Liver (tissue), 9 donors: Measurements from ENCODE around the gene SLC4A11. TPM values are rescaled to one million over a fixed set of nuclear protein-coding genes. Genes with fewer than 3 reads are reported as not detected.

ENCODE experiments used
- DNase-seq: peaks from one replicate; pipeline ENCODE4 v3.0.0-alpha.2; 2017; ENCODE audit warnings: low spot score
- H3K27ac ChIP-seq, 2 donors: one replicate each; pipeline ENCODE4 v1.7.0; 2013; ENCODE audit warnings: inconsistent platforms in 2 of 2, low read length in 2 of 2, control low read depth in 1 of 2, low read depth in 1 of 2, mild to moderate bottlenecking in 1 of 2
- H3K27me3 ChIP-seq, 4 donors: one replicate each; pipeline versions ENCODE4 v1.6.1 to v1.7.0; 2013; ENCODE audit warnings: low read length in 3 of 4, inconsistent platforms in 1 of 4, mild to moderate bottlenecking in 1 of 4, moderate library complexity in 1 of 4; ENCODE audit not compliant: control insufficient read depth in 4 of 4, insufficient read depth in 4 of 4
- H3K36me3 ChIP-seq, 4 donors: one replicate each; pipeline versions ENCODE4 v1.6.1 to v1.7.0; 2013; ENCODE audit warnings: low read length in 3 of 4, mild to moderate bottlenecking in 3 of 4, low read depth in 1 of 4, moderate library complexity in 1 of 4; ENCODE audit not compliant: control insufficient read depth in 4 of 4, insufficient read depth in 3 of 4
- H3K4me1 ChIP-seq, 4 donors: one replicate each; pipeline versions ENCODE4 v1.6.1 to v1.7.0; 2013; ENCODE audit warnings: low read length in 3 of 4, mild to moderate bottlenecking in 3 of 4, moderate library complexity in 1 of 4; ENCODE audit not compliant: control insufficient read depth in 4 of 4, insufficient read depth in 4 of 4
- H3K4me3 ChIP-seq, 3 donors: one replicate each; pipeline versions ENCODE4 v1.6.1 to v1.7.0; 2013; ENCODE audit warnings: low read length in 3 of 3, control low read depth in 1 of 3, low read depth in 1 of 3, mild to moderate bottlenecking in 1 of 3
- H3K9ac ChIP-seq, 2 donors: one replicate each; pipeline ENCODE4 v1.7.0; 2013; ENCODE audit warnings: low read length in 2 of 2, mild to moderate bottlenecking in 2 of 2, moderate library complexity in 2 of 2, control low read depth in 1 of 2, low read depth in 1 of 2
- H3K9me3 ChIP-seq, 4 donors: one replicate each; pipeline versions ENCODE4 v1.6.1 to v1.7.0; 2013; ENCODE audit warnings: low read length in 3 of 4; ENCODE audit not compliant: control insufficient read depth in 4 of 4
- ATF3 ChIP-seq: IDR thresholded peaks from 2 replicates; pipeline ENCODE4 v1.6.1; 2016; ENCODE audit warnings: antibody characterized with exemption
- CTCF ChIP-seq: fragments of 150-350 bp; IDR thresholded peaks from 2 replicates; pipeline ENCODE4 v1.5.1; 2017; ENCODE audit warnings: improper control_type of control experiment, low read depth, low read length; ENCODE audit not compliant: missing input control
- EGR1 ChIP-seq, 2 donors: IDR thresholded peaks; 2 replicates each; pipeline ENCODE4 v1.6.1; 2016 to 2018; ENCODE audit warnings: antibody characterized with exemption in 2 of 2, low read depth in 2 of 2
- FOXA1 ChIP-seq: IDR thresholded peaks from 2 replicates; pipeline ENCODE4 v1.6.1; 2016; ENCODE audit warnings: antibody characterized with exemption
- FOXA2 ChIP-seq: IDR thresholded peaks from 2 replicates; pipeline ENCODE4 v1.6.1; 2016; ENCODE audit warnings: antibody characterized with exemption
- GABPA ChIP-seq, 2 donors: IDR thresholded peaks in 1 of 2; conservative IDR thresholded peaks in 1 of 2; 2 replicates each; pipeline ENCODE4 v1.6.1; 2016; ENCODE audit warnings: antibody characterized with exemption in 2 of 2, mild to moderate bottlenecking in 1 of 2, moderate library complexity in 1 of 2
- HNF4A ChIP-seq, 2 donors: conservative IDR thresholded peaks; 2 replicates each; pipeline ENCODE4 v1.6.1; 2016; ENCODE audit warnings: antibody characterized with exemption in 2 of 2, mild to moderate bottlenecking in 2 of 2
- JUND ChIP-seq, 2 donors: IDR thresholded peaks; 2 replicates each; pipeline ENCODE4 v1.6.1; 2016; ENCODE audit warnings: antibody characterized with exemption in 2 of 2
- MAX ChIP-seq: IDR thresholded peaks from 2 replicates; pipeline ENCODE4 v1.6.1; 2016; ENCODE audit warnings: antibody characterized with exemption
- NR2F2 ChIP-seq: IDR thresholded peaks from 2 replicates; pipeline ENCODE4 v1.6.1; 2016; ENCODE audit warnings: antibody characterized with exemption
- RAD21 ChIP-seq, 2 donors: IDR thresholded peaks; 2 replicates each; pipeline ENCODE4 v1.6.1; 2016; ENCODE audit warnings: antibody characterized with exemption in 2 of 2, mild to moderate bottlenecking in 2 of 2
- REST ChIP-seq: IDR thresholded peaks from 2 replicates; pipeline ENCODE4 v1.6.1; 2016; ENCODE audit warnings: antibody characterized with exemption, mild to moderate bottlenecking
- RXRA ChIP-seq, 2 donors: IDR thresholded peaks; 2 replicates each; pipeline ENCODE4 v1.6.1; 2017 to 2018; ENCODE audit warnings: antibody characterized with exemption in 2 of 2, mild to moderate bottlenecking in 1 of 2
- SP1 ChIP-seq: IDR thresholded peaks from 2 replicates; pipeline ENCODE4 v1.6.1; 2018; ENCODE audit warnings: antibody characterized with exemption, mild to moderate bottlenecking
- TAF1 ChIP-seq: conservative IDR thresholded peaks from 2 replicates; pipeline ENCODE4 v1.6.1; 2016; ENCODE audit warnings: antibody characterized with exemption, mild to moderate bottlenecking
- YY1 ChIP-seq: IDR thresholded peaks from 2 replicates; pipeline ENCODE4 v1.6.1; 2016; ENCODE audit warnings: antibody characterized with exemption, mild to moderate bottlenecking
- ZBTB33 ChIP-seq: IDR thresholded peaks from 2 replicates; pipeline ENCODE4 v1.6.1; 2016; ENCODE audit warnings: antibody characterized with exemption
- WGBS: extraction: QIAGEN DNeasy Blood & Tissue Kit; methylation state at CpG from one replicate; pipeline ENCODE4 v1.1.7; 2013; 5-methylcytosine and 5-hydroxymethylcytosine counted together
- polyA plus RNA-seq, 2 donors: library from polyadenylated mRNA; stranded (reverse) in 1 of 2; unstranded in 1 of 2; fragments of 200-250 nt in 1 of 2; fragments of >200 nt in 1 of 2; fragmentation: Nextera tagmentation in 1 of 2; extraction: Ambion mirVana in 1 of 2; gene quantifications; one replicate each; pipeline versions ENCODE4 v1.2.1 to v1.2.3, GENCODE V29; 2013 to 2015
- total RNA-seq, 2 donors: library from RNA; depleted of rRNA; stranded (reverse); fragments of >200 nt; gene quantifications; one replicate each; pipeline ENCODE4 v1.2.3, GENCODE V29; 2014
- donor health status: healthy.
- donor health status: healthy.
- donor health status: healthy.
- donor health status: healthy.
- donor health status: healthy.

The SLC4A11 gene
- total and polyA plus RNA-seq, 4 donors: under 0.01 to 0.13 (median 0.06) TPM

- WGBS: 96% methylated on average over 5 of the region's 5 CpGs
- Histone ChIP-seq H3K27me3 (no peaks in the 10 kb centered on the region), H3K9ac (no peak overlapping the region), H3K9me3 (no peaks in the 10 kb centered on the region), H3K4me3 (no peak overlapping the region), H3K4me1 (no peaks in the 10 kb centered on the region), H3K27ac (no peak overlapping the region), H3K36me3 (peaks cover 0 to 18% (median 5%) of the 10 kb centered on the region in 4 donors)
- TF ChIP-seq TAF1 (no peak), ATF3 (no peak), GABPA (IDR thresholded peaks at IDR 0.05 in 1 of 2, conservative IDR thresholded peaks at IDR 0.05 in 1 of 2) (no peak), RAD21 (IDR thresholded peaks at IDR 0.05) (no peak), YY1 (no peak)
- no peak for DNase-seq
Measured at GRCh38 chr20:3275064-3275935, 36.3 kb upstream of the SLC4A11 start.

GRCh38 chr20:3273371-3273770 lies 34.4 kb upstream of the SLC4A11 start:
- H3K4me1 ChIP-seq: no peaks in the 10 kb centered on the region
- TF ChIP-seq RXRA (IDR thresholded peaks at IDR 0.05) (no peak), HNF4A (conservative IDR thresholded peaks at IDR 0.05) (no peak), FOXA1 (no peak), RAD21 (IDR thresholded peaks at IDR 0.05) (no peak), GABPA (IDR thresholded peaks at IDR 0.05 in 1 of 2, conservative IDR thresholded peaks at IDR 0.05 in 1 of 2) (no peak), YY1 (no peak), REST (no peak), ATF3 (no peak), NR2F2 (no peak), MAX (no peak), CTCF (no peak), SP1 (no peak), TAF1 (no peak), EGR1 (IDR thresholded peaks at IDR 0.05; ENCODE audit: low read depth in 2 of 2) (no peak), ZBTB33 (no peak), FOXA2 (no peak), JUND (IDR thresholded peaks at IDR 0.05) (no peak)
- no peaks in the 10 kb centered on the region for H3K9me3 ChIP-seq
- no peak overlapping the region for H3K27ac ChIP-seq
- no peak overlapping the region for H3K4me3 ChIP-seq
- H3K27me3 ChIP-seq: no peaks in the 10 kb centered on the region
- H3K9ac ChIP-seq: no peak overlapping the region
- H3K36me3 ChIP-seq: peaks cover 0 to 13% (median 4%) of the 10 kb centered on the region in 4 donors
- 96% methylated on average over 4 of the region's 4 CpGs for WGBS
- DNase-seq: no peak
